MM.1S (cell line): ENCODE data around the gene PIEZO2.

ENCODE experiments used
- EZH2phosphoT487 ChIP-seq: fragments of 300-600 bp; sonication (generic); IDR thresholded peaks from 2 replicates; pipeline ENCODE4 v1.6.1; 2018; ENCODE audit warnings: antibody characterized with exemption, low read length
- TF ChIP-seq, protein P1 (sequence below): fragments of 300-600 bp; sonication (generic); IDR thresholded peaks from 2 replicates; pipeline ENCODE4 v1.5.1; 2016; ENCODE audit warnings: antibody characterized with exemption, low read length, mixed read lengths

DNA sequence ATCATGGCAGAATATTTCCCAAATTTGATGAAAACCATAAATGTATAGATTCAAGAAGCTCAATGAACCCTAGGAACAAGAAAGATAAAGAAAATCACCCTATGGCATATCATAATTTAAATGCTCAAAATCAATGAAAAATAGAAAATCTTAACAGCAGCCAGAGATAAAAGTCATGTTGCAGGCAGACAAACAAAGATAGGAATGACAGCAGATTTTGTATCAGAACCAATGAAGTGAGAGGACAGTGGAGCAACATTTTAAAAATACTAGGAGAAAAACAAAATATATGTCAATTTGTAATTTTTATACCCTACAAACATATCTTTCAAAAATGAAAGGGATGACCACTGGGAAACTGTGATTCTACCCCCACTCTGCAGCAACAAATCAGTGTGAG lies 203.3 kb downstream of the PIEZO2 start:
- TF ChIP-seq, protein P1, sequence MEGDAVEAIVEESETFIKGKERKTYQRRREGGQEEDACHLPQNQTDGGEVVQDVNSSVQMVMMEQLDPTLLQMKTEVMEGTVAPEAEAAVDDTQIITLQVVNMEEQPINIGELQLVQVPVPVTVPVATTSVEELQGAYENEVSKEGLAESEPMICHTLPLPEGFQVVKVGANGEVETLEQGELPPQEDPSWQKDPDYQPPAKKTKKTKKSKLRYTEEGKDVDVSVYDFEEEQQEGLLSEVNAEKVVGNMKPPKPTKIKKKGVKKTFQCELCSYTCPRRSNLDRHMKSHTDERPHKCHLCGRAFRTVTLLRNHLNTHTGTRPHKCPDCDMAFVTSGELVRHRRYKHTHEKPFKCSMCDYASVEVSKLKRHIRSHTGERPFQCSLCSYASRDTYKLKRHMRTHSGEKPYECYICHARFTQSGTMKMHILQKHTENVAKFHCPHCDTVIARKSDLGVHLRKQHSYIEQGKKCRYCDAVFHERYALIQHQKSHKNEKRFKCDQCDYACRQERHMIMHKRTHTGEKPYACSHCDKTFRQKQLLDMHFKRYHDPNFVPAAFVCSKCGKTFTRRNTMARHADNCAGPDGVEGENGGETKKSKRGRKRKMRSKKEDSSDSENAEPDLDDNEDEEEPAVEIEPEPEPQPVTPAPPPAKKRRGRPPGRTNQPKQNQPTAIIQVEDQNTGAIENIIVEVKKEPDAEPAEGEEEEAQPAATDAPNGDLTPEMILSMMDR = no peak
- TF ChIP-seq EZH2phosphoT487 = no peak
